Epithelial cell of esophagus (primary cell): ENCODE data around the gene TMOD3.
A peak's percentile ranks its signal among the peaks of the same experiment; 100 is the strongest.

Experiments used
- DNase-seq: peaks from one replicate; pipeline ENCODE4 v3.0.0; 2010; ENCODE audit warnings: low read depth
- H3K4me3 ChIP-seq: 2 replicates; pipeline ENCODE4 v1.5.1; 2011; ENCODE audit warnings: mild to moderate bottlenecking, low read length, control low read depth
- CTCF ChIP-seq: IDR thresholded peaks from 2 replicates; pipeline ENCODE4 v1.5.1; 2011; ENCODE audit warnings: low read depth, mild to moderate bottlenecking, low read length, control low read depth, inconsistent platforms; ENCODE audit not compliant: insufficient read depth; ENCODE audit errors: missing control alignments

TMOD3 gene

GRCh38 chr15:51793521-51794305 lies 35.7 kb upstream of the TMOD3 start:
- H3K4me3 ChIP-seq: no peak overlapping the region
- TF ChIP-seq CTCF: no peak
- no peak for DNase-seq

GRCh38 chr15:51796847-51797401 lies 32.5 kb upstream of the TMOD3 start:
- DNase-seq: peak; percentile 32
- no peak for TF ChIP-seq CTCF
- H3K4me3 ChIP-seq: no peak overlapping the region

GRCh38 chr15:51798281-51798680 lies 31.2 kb upstream of the TMOD3 start:
- H3K4me3 ChIP-seq: no peak overlapping the region
- no peak for DNase-seq
- no peak for TF ChIP-seq CTCF

GRCh38 chr15:51799282-51800252 lies 29.9 kb upstream of the TMOD3 start:
- no peak overlapping the region for H3K4me3 ChIP-seq
- no peak for DNase-seq
- TF ChIP-seq CTCF: no peak

GRCh38 chr15:51801391-51801835 lies 28.0 kb upstream of the TMOD3 start:
- peak; percentile 51 for TF ChIP-seq CTCF
- DNase-seq: peak; percentile 28
- no peak overlapping the region for H3K4me3 ChIP-seq

- TF ChIP-seq CTCF: no peak
- no peak overlapping the region for H3K4me3 ChIP-seq
- peak; percentile 53 for DNase-seq
Observed at GRCh38 chr15:51802593-51802992, 26.9 kb upstream of the TMOD3 start.
